H1 (cell line): Measurements from ENCODE around the gene DNAAF8. TPM values are rescaled to one million over a fixed set of nuclear protein-coding genes. Genes with fewer than 3 reads are reported as not detected.

Source experiments
- CTCF ChIA-PET: fragments of 300-600 bp; sonication (Branson Sonifier 250); formaldehyde crosslinking; loops from one replicate; lab custom pipeline; 2021; ENCODE audit not compliant: partially characterized antibody; lab: Charles Lee
- POLR2A ChIA-PET: fragments of 300-600 bp; sonication (Branson Sonifier 250); formaldehyde crosslinking; loops from one replicate; lab custom pipeline; 2021; ENCODE audit warnings: inconsistent platforms; ENCODE audit not compliant: partially characterized antibody; lab: Charles Lee
- DNase-seq, 2 experiments: peaks; one replicate each; pipeline versions ENCODE4 v3.0.0 to v3.0.0-alpha.2; 2010 to 2022; ENCODE audit warnings: low spot score in 2 of 2, low read depth in 1 of 2, mixed read lengths in 1 of 2
- FAIRE-seq: peaks from 2 replicates; lab custom pipeline; 2011; peaks lifted over from hg19 to GRCh38; lab: Jason Lieb, UNC
- H2AFZ ChIP-seq: 2 replicates; pipeline ENCODE4 v1.8.1; 2012; ENCODE audit warnings: low read length, inconsistent platforms
- H2AK5ac ChIP-seq: 2 replicates; pipeline ENCODE4 v1.6.1; 2013; ENCODE audit warnings: low read depth, low read length
- H2BK120ac ChIP-seq: replicated peaks from 2 replicates; pipeline ENCODE3; 2013; ENCODE audit warnings: low read depth, low read length, inconsistent platforms
- H2BK12ac ChIP-seq: 2 replicates; pipeline ENCODE4 v1.6.1; 2013; ENCODE audit warnings: low read depth, low read length
- H2BK15ac ChIP-seq: 2 replicates; pipeline ENCODE4 v1.6.1; 2013; ENCODE audit warnings: low read length
- H2BK20ac ChIP-seq: 2 replicates; pipeline ENCODE4 v1.6.1; 2013; ENCODE audit warnings: low read length
- H2BK5ac ChIP-seq: 2 replicates; pipeline ENCODE4 v1.6.1; 2013; ENCODE audit warnings: low read depth, low read length
- H3K14ac ChIP-seq: 2 replicates; pipeline ENCODE4 v1.6.1; 2013; ENCODE audit warnings: inconsistent platforms; ENCODE audit not compliant: insufficient read length
- H3K18ac ChIP-seq: 2 replicates; pipeline ENCODE4 v1.6.1; 2013; ENCODE audit warnings: low read length; ENCODE audit errors: extremely low read depth
- H3K23ac ChIP-seq: 2 replicates; pipeline ENCODE4 v1.6.1; 2013; ENCODE audit warnings: inconsistent platforms; ENCODE audit not compliant: insufficient read length
- H3K23me2 ChIP-seq: 2 replicates; pipeline ENCODE4 v1.6.1; 2013; ENCODE audit warnings: low read depth, low read length
- H3K27ac ChIP-seq: 2 replicates; pipeline ENCODE4 v1.6.1; 2011; ENCODE audit warnings: low read depth, low read length, inconsistent platforms
- H3K27me3 ChIP-seq, 4 experiments: replicated peaks in 1 of 4; 1 replicate in 1 of 4; 2 replicates in 3 of 4; pipeline versions ENCODE4 v1.6.1 to v1.8.1; 2011 to 2013; ENCODE audit warnings: low read length in 3 of 4, mild to moderate bottlenecking in 3 of 4, inconsistent platforms in 2 of 4, mixed read lengths in 2 of 4, moderate library complexity in 1 of 4; ENCODE audit not compliant: control insufficient read depth in 3 of 4, insufficient read depth in 3 of 4; ENCODE audit errors: extremely low read depth in 1 of 4
- H3K36me3 ChIP-seq, 4 experiments: 2 replicates each; pipeline versions ENCODE4 v1.6.1 to v1.8.1; 2011 to 2013; ENCODE audit warnings: mild to moderate bottlenecking in 4 of 4, low read length in 3 of 4, moderate library complexity in 2 of 4, control low read depth in 1 of 4, inconsistent platforms in 1 of 4; ENCODE audit not compliant: insufficient read depth in 4 of 4, control insufficient read depth in 2 of 4
- H3K4ac ChIP-seq: replicated peaks from 2 replicates; pipeline ENCODE3; 2013; ENCODE audit warnings: low read length, low read depth, mixed read lengths, inconsistent platforms; ENCODE audit not compliant: insufficient read length
- H3K4me1 ChIP-seq, 4 experiments: replicated peaks in 1 of 4; 1 replicate in 1 of 4; 2 replicates in 3 of 4; pipeline versions ENCODE4 v1.6.1 to v1.8.1; 2011 to 2013; ENCODE audit warnings: low read length in 3 of 4, inconsistent platforms in 2 of 4, mixed read lengths in 1 of 4; ENCODE audit not compliant: insufficient read depth in 4 of 4, control insufficient read depth in 3 of 4
- H3K4me2 ChIP-seq, 2 experiments: 2 replicates each; pipeline versions ENCODE4 v1.6.1 to v1.8.1; 2011 to 2013; ENCODE audit warnings: low read depth in 2 of 2, low read length in 2 of 2, control low read depth in 1 of 2, inconsistent platforms in 1 of 2, mild to moderate bottlenecking in 1 of 2; ENCODE audit not compliant: insufficient read depth in 1 of 2
- H3K4me3 ChIP-seq, 4 experiments: fragments of 200-600, 300-600 bp in 1 of 4; sonication (generic), shearing (Covaris generic), sonication (Bioruptor Twin) in 1 of 4; 2 replicates each; pipeline versions ENCODE4 v1.5.1 to v1.8.1; 2011 to 2016; ENCODE audit warnings: low read length in 4 of 4, low read depth in 3 of 4, control low read depth in 2 of 4, inconsistent platforms in 2 of 4, mild to moderate bottlenecking in 2 of 4, mixed read lengths in 1 of 4, moderate library complexity in 1 of 4; ENCODE audit not compliant: insufficient read depth in 2 of 4; ENCODE audit errors: extremely low read depth in 1 of 4
- H3K56ac ChIP-seq: replicated peaks from 2 replicates; pipeline ENCODE3; 2013; ENCODE audit warnings: low read depth, mild to moderate bottlenecking, mixed read lengths, low read length, inconsistent platforms; ENCODE audit not compliant: insufficient read length
- H3K79me1 ChIP-seq: 2 replicates; pipeline ENCODE4 v1.6.1; 2013; ENCODE audit warnings: low read depth, low read length, control low read depth
- H3K79me2 ChIP-seq, 2 experiments: 2 replicates each; pipeline versions ENCODE4 v1.6.1 to v1.8.1; 2012 to 2013; ENCODE audit warnings: low read length in 2 of 2, mild to moderate bottlenecking in 2 of 2, inconsistent platforms in 1 of 2; ENCODE audit not compliant: insufficient read depth in 2 of 2, control insufficient read depth in 1 of 2
- H3K9ac ChIP-seq, 4 experiments: replicated peaks in 1 of 4; 1 replicate in 1 of 4; 2 replicates in 3 of 4; pipeline versions ENCODE4 v1.6.1 to v1.8.1; 2011 to 2013; ENCODE audit warnings: low read depth in 3 of 4, low read length in 3 of 4, control low read depth in 2 of 4, mild to moderate bottlenecking in 2 of 4, moderate library complexity in 2 of 4, inconsistent platforms in 1 of 4; ENCODE audit errors: extremely low read depth in 1 of 4
- H3K9me3 ChIP-seq, 2 experiments: 2 replicates each; pipeline versions ENCODE4 v1.6.1 to v1.8.1; 2012 to 2013; ENCODE audit warnings: mild to moderate bottlenecking in 2 of 2, moderate library complexity in 2 of 2, control low read depth in 1 of 2, inconsistent platforms in 1 of 2, low read depth in 1 of 2, low read length in 1 of 2, mixed read lengths in 1 of 2; ENCODE audit not compliant: insufficient read depth in 2 of 2
- H4K20me1 ChIP-seq, 2 experiments: replicated peaks in 1 of 2; 2 replicates each; pipeline versions ENCODE3 to v1.8.1; 2011 to 2013; ENCODE audit warnings: inconsistent platforms in 2 of 2, low read length in 2 of 2, mild to moderate bottlenecking in 1 of 2; ENCODE audit not compliant: insufficient read depth in 2 of 2, control insufficient read depth in 1 of 2
- H4K5ac ChIP-seq: 2 replicates; pipeline ENCODE4 v1.6.1; 2013; ENCODE audit warnings: low read length, low read depth, mixed read lengths, inconsistent platforms; ENCODE audit not compliant: insufficient read length
- H4K8ac ChIP-seq: 2 replicates; pipeline ENCODE4 v1.8.0; 2013; ENCODE audit warnings: mild to moderate bottlenecking, moderate library complexity, low read length, inconsistent platforms; ENCODE audit not compliant: insufficient read depth; ENCODE audit errors: extremely low read depth
- H4K91ac ChIP-seq: replicated peaks from 2 replicates; pipeline ENCODE3; 2013; ENCODE audit warnings: low read length, mixed read lengths, inconsistent platforms; ENCODE audit not compliant: insufficient read length
- BCL11A ChIP-seq, 2 experiments: IDR thresholded peaks; one replicate each; pipeline ENCODE4 v1.6.1; 2011; ENCODE audit warnings: low read depth in 2 of 2, low read length in 2 of 2, mild to moderate bottlenecking in 2 of 2
- BRCA1 ChIP-seq: IDR thresholded peaks from 2 replicates; pipeline ENCODE4 v1.6.1; 2012; ENCODE audit warnings: low read depth, low read length, improper control_type of control experiment
- EGR1 ChIP-seq: IDR thresholded peaks from 2 replicates; pipeline ENCODE4 v1.6.1; 2011; ENCODE audit warnings: low read depth, low read length, borderline replicate concordance
- EZH2 ChIP-seq: fragments of 200-600 bp; sonication (generic); IDR thresholded peaks from 2 replicates; pipeline ENCODE4 v1.7.1; 2012; ENCODE audit warnings: low read depth, mild to moderate bottlenecking, moderate library complexity, low read length, inconsistent platforms; ENCODE audit not compliant: severe bottlenecking
- GTF2F1 ChIP-seq: IDR thresholded peaks from 2 replicates; pipeline ENCODE4 v1.6.1; 2012; ENCODE audit warnings: low read depth, low read length, improper control_type of control experiment, borderline replicate concordance
- KDM5A ChIP-seq: fragments of 200-600 bp; IDR thresholded peaks from 2 replicates; pipeline ENCODE4 v1.7.1; 2012; ENCODE audit warnings: mild to moderate bottlenecking, low read length, inconsistent platforms, mixed read lengths
- POLR2A ChIP-seq, 2 experiments: IDR thresholded peaks; 1 replicate in 1 of 2; 2 replicates in 1 of 2; pipeline ENCODE4 v1.6.1; 2011; ENCODE audit warnings: low read depth in 2 of 2, low read length in 2 of 2, mild to moderate bottlenecking in 2 of 2; ENCODE audit errors: control extremely low read depth in 1 of 2
- RAD21 ChIP-seq, 2 experiments: IDR thresholded peaks in 1 of 2; conservative IDR thresholded peaks in 1 of 2; 2 replicates each; pipeline ENCODE4 v1.6.1; 2011; ENCODE audit warnings: low read depth in 2 of 2, low read length in 2 of 2, improper control_type of control experiment in 1 of 2, inconsistent platforms in 1 of 2, mild to moderate bottlenecking in 1 of 2, moderate library complexity in 1 of 2
- RBBP5 ChIP-seq: IDR thresholded peaks from 2 replicates; pipeline ENCODE4 v1.7.1; 2012; ENCODE audit warnings: low read depth, mild to moderate bottlenecking, inconsistent platforms, low read length, moderate library complexity, borderline replicate concordance
- SP1 ChIP-seq: IDR thresholded peaks from 2 replicates; pipeline ENCODE4 v1.6.1; 2011; ENCODE audit warnings: low read depth, low read length
- YY1 ChIP-seq: IDR thresholded peaks from 2 replicates; pipeline ENCODE4 v1.6.1; 2011; ENCODE audit warnings: low read depth, mild to moderate bottlenecking, low read length
- WGBS, 2 experiments: shearing (Covaris generic) in 1 of 2; methylation state at CpG; one replicate each; pipeline versions ENCODE4 v1.1.6 to v1.1.7; 2013 to 2015; ENCODE audit warnings: low lambda C conversion rate in 2 of 2, mixed read lengths in 2 of 2, inconsistent platforms in 1 of 2, low coverage in 1 of 2, missing lambda C conversion rate in 1 of 2; ENCODE audit not compliant: insufficient replicate concordance in 2 of 2, insufficient coverage in 1 of 2, insufficient read length in 1 of 2; ENCODE audit errors: extremely low coverage in 1 of 2, missing lambda C conversion rate in 1 of 2; 5-methylcytosine and 5-hydroxymethylcytosine counted together
- polyA plus RNA-seq, 7 experiments: library from polyadenylated mRNA; depleted of rRNA in 3 of 7; stranded (reverse) in 5 of 7; unstranded in 2 of 7; fragments of >200 nt in 5 of 7; fragments of 200-250 nt in 2 of 7; gene quantifications; 1 replicate in 5 of 7; 2 replicates in 1 of 7; 4 replicates in 1 of 7; pipeline versions ENCODE4 v1.2.1 to v1.2.3, GENCODE V29; 2011 to 2013; ENCODE audit warnings: missing spikeins in 2 of 7, mixed read lengths in 2 of 7
- total RNA-seq: library from RNA; stranded (reverse); fragmentation: NEBNext Ultra II Directional; extraction: Animal tissue kit (Norgen Biotek cat#: 25700); gene quantifications from 2 replicates; pipeline ENCODE4 v1.2.1, GENCODE V29; 2021
- TF ChIP-seq, protein P1 (sequence below): IDR thresholded peaks from 2 replicates; pipeline ENCODE4 v1.6.1; 2011; ENCODE audit warnings: low read depth, mild to moderate bottlenecking, low read length; ENCODE audit not compliant: insufficient read depth

The DNAAF8 gene
- total and polyA plus RNA-seq, 2 of the 8 experiments (the other 6 are each of a cell fraction or from before 2014, with no cell fraction given): 0.39 TPM; not detected in 1

GRCh38 chr16:4788910-4789309, 54.6 kb downstream of the DNAAF8 start:
- H2BK5ac ChIP-seq: no peak overlapping the region
- no peak overlapping the region for H2BK120ac ChIP-seq
- no peak overlapping the region for H3K27ac ChIP-seq
- POLR2A ChIA-PET: interaction anchor here (0.6 to 1.7 kb wide), 3 partner anchors 14 to 45 kb away, joined by 3 to 4 read pairs (median 3); partner anchors contain the start of gene ROGDI
- H2BK12ac ChIP-seq: no peak overlapping the region
- no peaks in the 10 kb centered on the region for H3K79me1 ChIP-seq
- H3K4ac ChIP-seq: no peak overlapping the region
- H2BK15ac ChIP-seq: no peak overlapping the region
- no peak overlapping the region for H3K4me2 ChIP-seq
- WGBS, 2 experiments: 94% methylated on average over 7 of the region's 7 CpGs; no CpG with 5 or more reads in 1 of the 2 experiments
- H2AK5ac ChIP-seq: no peak overlapping the region
- no peak overlapping the region for H3K18ac ChIP-seq
- no peaks in the 10 kb centered on the region; a peak in 1 of 7 replicates for H3K27me3 ChIP-seq
- no peaks in the 10 kb centered on the region for H3K79me2 ChIP-seq
- no peaks in the 10 kb centered on the region for H4K20me1 ChIP-seq
- CTCF ChIA-PET: interaction anchor here (0.6 to 1.2 kb wide), 3 partner anchors 11 to 147 kb away, joined by 3 read pairs; no protein-coding TSS in a partner anchor
- H3K4me1 ChIP-seq: peaks cover 0 to 13% (median 4%) of the 10 kb centered on the region in 4 experiments; a peak in 5 of 7 replicates
- H3K14ac ChIP-seq: no peak overlapping the region
- no peaks in the 10 kb centered on the region for H3K36me3 ChIP-seq
- no peak for TF ChIP-seq RAD21 (IDR thresholded peaks at IDR 0.05 in 1 of 2, conservative IDR thresholded peaks at IDR 0.05 in 1 of 2; ENCODE audit: low read depth in 2 of 2, low read length in 2 of 2)
- TF ChIP-seq GTF2F1: no peak
- no peak for TF ChIP-seq SP1
- TF ChIP-seq BRCA1: no peak
- no peak for TF ChIP-seq POLR2A (IDR thresholded peaks at IDR 0.05; ENCODE audit: control extremely low read depth in 1 of 2, low read depth in 2 of 2, low read length in 2 of 2)
- TF ChIP-seq, protein P1, sequence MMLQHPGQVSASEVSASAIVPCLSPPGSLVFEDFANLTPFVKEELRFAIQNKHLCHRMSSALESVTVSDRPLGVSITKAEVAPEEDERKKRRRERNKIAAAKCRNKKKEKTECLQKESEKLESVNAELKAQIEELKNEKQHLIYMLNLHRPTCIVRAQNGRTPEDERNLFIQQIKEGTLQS: no peak
- no peak for TF ChIP-seq EGR1
- TF ChIP-seq YY1: no peak
- TF ChIP-seq EZH2: no peak
- TF ChIP-seq KDM5A: no peak
- no peak for TF ChIP-seq BCL11A (IDR thresholded peaks at IDR 0.05; ENCODE audit: low read depth in 2 of 2, low read length in 2 of 2)
- no peak for TF ChIP-seq RBBP5
- no peak overlapping the region for H3K4me3 ChIP-seq
- no peak overlapping the region for H3K23ac ChIP-seq
- H3K23me2 ChIP-seq: no peaks in the 10 kb centered on the region
- H3K9me3 ChIP-seq: no peaks in the 10 kb centered on the region
- no peak overlapping the region for H4K5ac ChIP-seq
- FAIRE-seq (no peak), DNase-seq (no peak)
- H2AFZ ChIP-seq: 0 out of 2 replicates have a peak overlapping the region, but pooled peaks have one; percentile 6
- H2BK20ac ChIP-seq: no peak overlapping the region
- no peak overlapping the region for H4K91ac ChIP-seq
- no peak overlapping the region for H4K8ac ChIP-seq
- H3K9ac ChIP-seq: no peak overlapping the region
- H3K56ac ChIP-seq: no peak overlapping the region
